SHP77 treated with DMSO at 0.1 percent for 48 hours (cell line): ENCODE measurements around the gene PHETA1.

Source experiments
- DNase-seq: peaks from one replicate; lab custom pipeline; 2025; lab: John Stamatoyannopoulos, UW

Gene PHETA1

GRCh38 chr12:111368291-111368787 is 556 bp downstream of the PHETA1 start:
- no peak for DNase-seq

- DNase-seq: no peak
Measured at GRCh38 chr12:111367661-111368221, 1.2 kb downstream of the PHETA1 start.

GRCh38 chr12:111366583-111366982 is 2.3 kb downstream of the PHETA1 start:
- DNase-seq: no peak

GRCh38 chr12:111366075-111366474 is 2.8 kb downstream of the PHETA1 start:
- no peak for DNase-seq

GRCh38 chr12:111363578-111363977 is 5.3 kb downstream of the PHETA1 start:
- no peak for DNase-seq

GRCh38 chr12:111362687-111363475 is 6.0 kb downstream of the PHETA1 start:
- DNase-seq: no peak

- no peak for DNase-seq
Measured at GRCh38 chr12:111361717-111362576, 6.9 kb downstream of the PHETA1 start.

GRCh38 chr12:111361073-111361716 is 7.7 kb downstream of the PHETA1 start:
- no peak for DNase-seq

GRCh38 chr12:111360325-111360930 is 8.5 kb downstream of the PHETA1 start:
- no peak for DNase-seq

GRCh38 chr12:111359914-111360276 is 9.0 kb downstream of the PHETA1 start:
- DNase-seq: no peak

GRCh38 chr12:111359231-111359913 is 9.5 kb downstream of the PHETA1 start:
- DNase-seq: no peak

GRCh38 chr12:111355201-111355925 is 13.5 kb downstream of the PHETA1 start:
- no peak for DNase-seq

GRCh38 chr12:111354511-111354910 is 14.4 kb downstream of the PHETA1 start:
- DNase-seq: no peak

- DNase-seq: no peak
Measured at GRCh38 chr12:111353603-111354295, 15.1 kb downstream of the PHETA1 start.

GRCh38 chr12:111353026-111353425 is 15.9 kb downstream of the PHETA1 start:
- no peak for DNase-seq

GRCh38 chr12:111352296-111352993 is 16.4 kb downstream of the PHETA1 start:
- no peak for DNase-seq

GRCh38 chr12:111351026-111351425 is 17.9 kb downstream of the PHETA1 start:
- DNase-seq: no peak

- no peak for DNase-seq
Measured at GRCh38 chr12:111349748-111350520, 19.0 kb downstream of the PHETA1 start.
